Left ventricle myocardium inferior (tissue), 1 donor: ENCODE results near the gene CRYGD. TPM values are rescaled to one million over a fixed set of nuclear protein-coding genes. Genes with fewer than 3 reads are reported as not detected.
"Not testable (repeated sequence)": the region's sequence is repeated elsewhere in the genome, so short reads cannot be mapped to it uniquely, and the experiment has no call there.

Experiments
- DNase-seq: peaks from one replicate; pipeline ENCODE4 v3.0.0-alpha.2; 2020
- H3K27ac ChIP-seq: fragments of 200-600 bp; replicated peaks from 2 replicates; pipeline ENCODE4 v1.8.0; 2021
- H3K27me3 ChIP-seq: fragments of 200-600 bp; 2 replicates; pipeline ENCODE4 v1.8.0; 2021; ENCODE audit warnings: low read depth
- H3K36me3 ChIP-seq: fragments of 200-600 bp; 2 replicates; pipeline ENCODE4 v1.8.0; 2021
- H3K4me1 ChIP-seq: fragments of 200-600 bp; 2 replicates; pipeline ENCODE4 v1.8.0; 2021
- H3K4me3 ChIP-seq: fragments of 200-600 bp; 2 replicates; pipeline ENCODE4 v1.8.0; 2021; ENCODE audit warnings: mild to moderate bottlenecking, moderate library complexity
- H3K9me3 ChIP-seq: fragments of 200-600 bp; replicated peaks from 2 replicates; pipeline ENCODE4 v1.8.0; 2021
- intact Hi-C: fragments of 100-400 bp; cut with micrococcal nuclease; formaldehyde crosslinking; loops from one replicate; pipeline ENCODE4 v1.11.0; 2022
- long read RNA-seq: library from polyadenylated mRNA; unstranded; transcript quantifications from one replicate; pipeline ENCODE4 v2.0.0, GENCODE V29; 2021
- total RNA-seq: library from RNA; stranded (reverse); fragmentation: NEBNext Ultra II Directional; extraction: Animal tissue kit (Norgen Biotek cat#: 25700); gene quantifications from one replicate; pipeline ENCODE4 v1.2.1, GENCODE V29; 2021
- TF ChIP-seq, protein P1 (sequence below): fragments of 200-600 bp; IDR thresholded peaks from 2 replicates; pipeline ENCODE4 v1.8.0; 2021; ENCODE audit warnings: antibody characterized with exemption, mild to moderate bottlenecking, borderline replicate concordance
- donor health status: DM: no; HTN: yes; CAD: no; lungs with severe emphysema.

CRYGD gene
- total RNA-seq, result not detected
- long read RNA-seq, result 0 reads

DNA sequence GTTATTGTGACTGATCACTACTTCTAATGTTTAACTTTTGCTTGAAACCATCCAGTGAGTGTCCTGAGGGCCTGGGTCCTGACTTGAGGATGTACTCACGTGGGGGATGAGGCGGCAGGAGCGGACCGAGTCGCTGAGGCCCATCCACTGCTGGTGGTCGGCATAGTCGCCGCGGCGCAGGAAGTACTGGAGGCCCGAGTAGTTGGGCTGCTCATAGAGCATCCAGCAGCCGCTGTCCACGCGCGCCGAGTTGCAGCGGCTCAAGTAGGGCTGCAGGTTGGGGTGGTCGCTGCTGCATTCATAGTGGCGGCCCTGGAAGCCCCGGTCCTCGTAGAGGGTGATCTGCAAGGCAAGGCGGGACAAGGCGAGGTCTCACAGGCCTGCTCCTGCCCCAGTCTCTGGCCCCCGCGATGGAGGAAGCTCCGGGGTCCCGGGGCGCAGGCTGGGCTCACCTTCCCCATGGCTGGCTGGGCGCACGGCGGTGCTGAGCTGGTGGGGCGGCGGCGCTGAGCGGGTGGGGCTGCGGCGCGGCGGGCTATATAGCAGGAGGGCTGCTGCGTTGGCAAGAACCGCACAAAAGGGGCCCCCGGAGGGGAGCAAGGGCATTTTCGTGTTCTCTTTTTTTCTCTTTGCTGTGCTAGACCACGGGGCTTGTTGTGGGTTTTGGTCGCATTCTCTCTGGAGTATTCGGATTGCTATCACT is at the start of gene CRYGD:
CRYGD (minus strand) TSS at position 512 of the 703 bp plus-strand sequence; CDS start at position 461, 51 bp downstream.
- Histone ChIP-seq H3K4me3 (peak within 1 kb of the TSS; percentile 54), H3K27me3 (peaks cover 44% of the 10 kb centered on the region)
- H3K4me1 ChIP-seq, H3K9me3 ChIP-seq, H3K27ac ChIP-seq, DNase-seq, intact Hi-C loops, H3K36me3 ChIP-seq: not testable (repeated sequence)

DNA sequence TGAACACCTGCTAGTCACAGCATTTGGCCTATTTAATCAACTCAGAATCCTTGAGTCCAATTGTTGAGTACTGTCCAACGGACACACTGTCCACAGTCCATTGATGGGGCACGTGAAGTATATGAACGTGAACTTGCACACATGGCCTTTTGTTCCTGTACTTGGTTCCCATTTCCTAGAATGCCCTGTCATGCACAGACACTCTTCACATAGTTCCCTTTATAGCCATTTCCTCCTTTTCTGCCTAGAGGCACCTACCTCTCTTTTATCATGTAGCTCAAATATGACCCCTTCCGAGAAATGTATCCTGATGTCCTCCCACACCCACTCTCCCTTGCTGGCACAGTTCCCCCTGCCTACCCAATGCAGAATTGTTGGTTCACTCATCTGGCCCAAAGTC is 47.8 kb upstream of the CRYGD start:
- Histone ChIP-seq H3K27me3 (peaks cover 17% of the 10 kb centered on the region), H3K27ac (no peak overlapping the region)

DNA sequence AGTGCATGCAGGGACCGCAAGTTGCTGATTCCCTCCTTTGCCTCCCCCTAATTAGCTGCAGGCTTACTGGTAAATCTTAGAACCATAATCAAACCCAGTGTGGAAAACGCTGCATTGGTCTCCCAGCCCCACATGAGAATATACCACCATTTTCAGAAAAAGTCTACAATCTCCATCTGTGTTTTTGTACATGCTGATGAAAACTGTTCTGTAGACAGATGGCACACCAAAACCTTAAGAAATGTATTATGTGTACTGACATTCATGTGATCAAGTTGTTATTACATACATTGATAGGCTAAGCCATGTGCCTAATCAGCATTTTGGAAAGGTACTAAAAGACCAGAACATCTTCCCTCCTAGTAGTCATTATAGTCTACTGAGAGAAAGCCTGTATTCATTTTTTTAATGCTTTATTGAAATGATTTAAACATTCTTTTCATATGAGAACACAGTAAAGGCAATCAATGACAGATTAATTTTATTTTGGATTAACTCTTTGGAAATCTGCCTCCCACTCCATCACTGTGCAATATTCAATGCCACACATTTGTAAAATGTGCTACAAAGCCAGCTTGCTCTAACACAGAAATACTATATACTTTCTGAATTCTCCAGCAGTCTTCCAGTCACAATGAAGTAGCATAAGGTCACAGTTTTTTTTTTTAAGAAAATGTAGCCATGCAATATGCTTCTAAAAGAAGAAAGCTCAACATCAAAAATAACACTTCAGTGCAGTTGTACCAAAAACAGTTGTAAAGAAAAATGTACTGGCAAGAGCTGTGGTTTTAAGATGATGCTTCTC is 40.8 kb upstream of the CRYGD start:
- no peaks in the 10 kb centered on the region for H3K9me3 ChIP-seq
- TF ChIP-seq, protein P1, sequence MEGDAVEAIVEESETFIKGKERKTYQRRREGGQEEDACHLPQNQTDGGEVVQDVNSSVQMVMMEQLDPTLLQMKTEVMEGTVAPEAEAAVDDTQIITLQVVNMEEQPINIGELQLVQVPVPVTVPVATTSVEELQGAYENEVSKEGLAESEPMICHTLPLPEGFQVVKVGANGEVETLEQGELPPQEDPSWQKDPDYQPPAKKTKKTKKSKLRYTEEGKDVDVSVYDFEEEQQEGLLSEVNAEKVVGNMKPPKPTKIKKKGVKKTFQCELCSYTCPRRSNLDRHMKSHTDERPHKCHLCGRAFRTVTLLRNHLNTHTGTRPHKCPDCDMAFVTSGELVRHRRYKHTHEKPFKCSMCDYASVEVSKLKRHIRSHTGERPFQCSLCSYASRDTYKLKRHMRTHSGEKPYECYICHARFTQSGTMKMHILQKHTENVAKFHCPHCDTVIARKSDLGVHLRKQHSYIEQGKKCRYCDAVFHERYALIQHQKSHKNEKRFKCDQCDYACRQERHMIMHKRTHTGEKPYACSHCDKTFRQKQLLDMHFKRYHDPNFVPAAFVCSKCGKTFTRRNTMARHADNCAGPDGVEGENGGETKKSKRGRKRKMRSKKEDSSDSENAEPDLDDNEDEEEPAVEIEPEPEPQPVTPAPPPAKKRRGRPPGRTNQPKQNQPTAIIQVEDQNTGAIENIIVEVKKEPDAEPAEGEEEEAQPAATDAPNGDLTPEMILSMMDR, result no peak
- peaks cover 29% of the 10 kb centered on the region for H3K27me3 ChIP-seq
- intact Hi-C loops, result no loop called here
- no peak overlapping the region for H3K27ac ChIP-seq
- H3K36me3 ChIP-seq, result no peaks in the 10 kb centered on the region
- no peak overlapping the region for H3K4me3 ChIP-seq
- DNase-seq, result no peak
- H3K4me1 ChIP-seq, result no peaks in the 10 kb centered on the region

More for the DNA sequence above, 47.8 kb upstream of the CRYGD start:
- intact Hi-C loops, result no loop called here
- Histone ChIP-seq H3K9me3 (no peaks in the 10 kb centered on the region), H3K36me3 (no peaks in the 10 kb centered on the region), H3K4me3 (no peak overlapping the region), H3K4me1 (no peaks in the 10 kb centered on the region)
- no peak for DNase-seq
- TF ChIP-seq, protein P1, result no peak

DNA sequence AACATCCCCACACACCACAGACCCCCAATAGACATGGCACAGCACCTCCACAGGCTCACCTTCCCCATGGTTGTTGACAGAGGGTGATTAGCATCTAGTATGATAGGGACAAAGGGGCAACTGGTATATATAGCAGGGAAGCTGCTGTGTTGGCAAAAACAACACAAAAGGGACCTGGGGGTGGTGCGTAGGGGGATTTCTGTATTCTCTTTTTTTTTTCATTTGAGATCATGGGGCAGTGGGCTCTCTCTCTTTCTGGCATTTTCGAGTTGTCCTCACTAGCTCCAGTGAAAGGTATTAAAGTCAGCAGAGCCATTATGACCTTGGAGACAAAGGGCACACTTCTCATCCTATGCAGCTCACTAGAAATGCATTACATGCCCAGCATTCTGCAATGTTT is 39.2 kb upstream of the CRYGD start, which contains the start of gene CRYGA:
CRYGA (minus strand) TSS at position 101 of the 400 bp plus-strand sequence; CDS start at position 68, 33 bp downstream.
- intact Hi-C loops, result no loop called here
- H3K27me3 ChIP-seq, result peaks cover 26% of the 10 kb centered on the region
- no peaks in the 10 kb centered on the region for H3K36me3 ChIP-seq
- no peak within 1 kb of the TSS for H3K27ac ChIP-seq
- no peak for DNase-seq
- no peaks in the 10 kb centered on the region for H3K9me3 ChIP-seq
- H3K4me1 ChIP-seq, result no peaks in the 10 kb centered on the region
- TF ChIP-seq, protein P1, result no peak
- H3K4me3 ChIP-seq, result no peak within 1 kb of the TSS

DNA sequence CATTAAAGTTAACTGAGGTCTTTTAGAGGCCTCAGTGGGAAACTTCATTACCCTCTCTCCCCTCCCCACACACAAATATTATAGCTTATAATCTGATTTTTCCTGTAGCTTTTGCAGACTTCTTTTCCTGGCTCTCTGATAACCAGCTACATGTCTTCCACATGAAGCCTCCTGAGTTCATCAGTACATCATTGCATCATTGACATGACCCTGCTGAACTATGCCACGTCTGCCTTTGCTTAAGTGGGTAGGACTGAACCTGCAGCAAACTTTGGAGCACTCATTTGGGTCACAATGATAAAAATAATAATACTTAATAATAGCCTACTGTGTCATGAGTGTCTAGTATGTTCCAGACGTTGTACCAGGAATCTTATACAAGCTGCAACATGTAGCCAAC is 32.1 kb upstream of the CRYGD start:
- intact Hi-C loops, result no loop called here
- Histone ChIP-seq H3K27me3 (no peaks in the 10 kb centered on the region), H3K4me3 (no peak overlapping the region), H3K36me3 (no peaks in the 10 kb centered on the region), H3K4me1 (no peaks in the 10 kb centered on the region), H3K9me3 (peaks cover 13% of the 10 kb centered on the region), H3K27ac (no peak overlapping the region)
- no peak for DNase-seq
- TF ChIP-seq, protein P1, result no peak
